Stomach (tissue), 4 donors: ENCODE data around the gene UBR2.

Experiments
- EP300 ChIP-seq: sonication (generic); formaldehyde crosslinking; IDR thresholded peaks from one replicate; pipeline ENCODE4 v1.6.1; 2017; ENCODE audit warnings: antibody characterized with exemption
- POLR2A ChIP-seq, 4 donors: fragments of 450-650 bp; IDR thresholded peaks; one replicate each; pipeline ENCODE4 v1.6.1; 2016; ENCODE audit warnings: antibody characterized with exemption in 4 of 4, control low read depth in 2 of 4, mild to moderate bottlenecking in 1 of 4, moderate library complexity in 1 of 4
- POLR2AphosphoS5 ChIP-seq, 3 donors: sonication (generic); formaldehyde crosslinking; IDR thresholded peaks; one replicate each; pipeline ENCODE4 v1.6.1; 2016; ENCODE audit warnings: antibody characterized with exemption in 3 of 3
- TF ChIP-seq, protein P1 (sequence below), 7 experiments: fragments of 450-650 bp in 4 of 7; fragments of 200-600 bp in 3 of 7; sonication (generic) in 3 of 7; IDR thresholded peaks; one replicate each; pipeline ENCODE4 v1.5.1; 2016 to 2019; ENCODE audit warnings: antibody characterized with exemption in 7 of 7, control low read depth in 2 of 7, mild to moderate bottlenecking in 1 of 7

DNA sequence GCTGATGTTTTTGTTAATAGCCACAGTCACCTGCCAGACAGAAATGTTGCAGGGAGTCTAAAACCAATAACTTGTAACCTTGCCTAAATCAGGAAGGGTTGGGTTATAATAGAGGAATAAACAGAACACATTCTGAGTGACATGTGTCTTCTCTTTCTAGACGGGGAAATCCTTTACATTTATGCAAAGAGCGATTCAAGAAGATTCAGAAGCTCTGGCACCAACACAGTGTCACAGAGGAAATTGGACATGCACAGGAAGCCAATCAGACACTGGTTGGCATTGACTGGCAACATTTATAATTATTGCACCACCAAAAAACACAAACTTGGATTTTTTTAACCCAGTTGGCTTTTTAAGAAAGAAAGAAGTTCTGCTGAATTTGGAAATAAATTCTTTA, 127.0 kb downstream of the UBR2 start:
- no peak for TF ChIP-seq EP300
- no peak for TF ChIP-seq POLR2AphosphoS5 (IDR thresholded peaks at IDR 0.05)
- TF ChIP-seq, protein P1, sequence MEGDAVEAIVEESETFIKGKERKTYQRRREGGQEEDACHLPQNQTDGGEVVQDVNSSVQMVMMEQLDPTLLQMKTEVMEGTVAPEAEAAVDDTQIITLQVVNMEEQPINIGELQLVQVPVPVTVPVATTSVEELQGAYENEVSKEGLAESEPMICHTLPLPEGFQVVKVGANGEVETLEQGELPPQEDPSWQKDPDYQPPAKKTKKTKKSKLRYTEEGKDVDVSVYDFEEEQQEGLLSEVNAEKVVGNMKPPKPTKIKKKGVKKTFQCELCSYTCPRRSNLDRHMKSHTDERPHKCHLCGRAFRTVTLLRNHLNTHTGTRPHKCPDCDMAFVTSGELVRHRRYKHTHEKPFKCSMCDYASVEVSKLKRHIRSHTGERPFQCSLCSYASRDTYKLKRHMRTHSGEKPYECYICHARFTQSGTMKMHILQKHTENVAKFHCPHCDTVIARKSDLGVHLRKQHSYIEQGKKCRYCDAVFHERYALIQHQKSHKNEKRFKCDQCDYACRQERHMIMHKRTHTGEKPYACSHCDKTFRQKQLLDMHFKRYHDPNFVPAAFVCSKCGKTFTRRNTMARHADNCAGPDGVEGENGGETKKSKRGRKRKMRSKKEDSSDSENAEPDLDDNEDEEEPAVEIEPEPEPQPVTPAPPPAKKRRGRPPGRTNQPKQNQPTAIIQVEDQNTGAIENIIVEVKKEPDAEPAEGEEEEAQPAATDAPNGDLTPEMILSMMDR (IDR thresholded peaks at IDR 0.05) = no peak
- no peak for TF ChIP-seq POLR2A (IDR thresholded peaks at IDR 0.05)
